RPMI8226 (cell line): ENCODE measurements around the gene GRID2.

Experiments used
- DNase-seq: peaks from one replicate; pipeline ENCODE4 v3.0.0-alpha.2; 2015

Gene GRID2

GRCh38 chr4:92535599-92535998, 231.8 kb downstream of the GRID2 start:
- DNase-seq, result no peak

GRCh38 chr4:92551616-92552015, 247.8 kb downstream of the GRID2 start:
- DNase-seq, result no peak

GRCh38 chr4:92566269-92566668, 262.5 kb downstream of the GRID2 start:
- no peak for DNase-seq

GRCh38 chr4:92580816-92581215, 277.1 kb downstream of the GRID2 start:
- DNase-seq, result no peak

GRCh38 chr4:92599044-92599443, 295.3 kb downstream of the GRID2 start:
- DNase-seq, result no peak

GRCh38 chr4:92600638-92601037, 296.9 kb downstream of the GRID2 start:
- no peak for DNase-seq

- no peak for DNase-seq
These were observed 302.5 kb downstream of the GRID2 start for GRCh38 chr4:92606227-92606626.

GRCh38 chr4:92615049-92615448, 311.3 kb downstream of the GRID2 start:
- no peak for DNase-seq

GRCh38 chr4:92618968-92619367, 315.2 kb downstream of the GRID2 start:
- DNase-seq, result no peak

GRCh38 chr4:92629302-92629701, 325.5 kb downstream of the GRID2 start:
- DNase-seq, result no peak

GRCh38 chr4:92634882-92635281, 331.1 kb downstream of the GRID2 start:
- no peak for DNase-seq

GRCh38 chr4:92636038-92636806, 332.5 kb downstream of the GRID2 start:
- DNase-seq, result no peak

- no peak for DNase-seq
These were observed 337.6 kb downstream of the GRID2 start for GRCh38 chr4:92641409-92641808.

- DNase-seq, result no peak
These were observed 343.1 kb downstream of the GRID2 start for GRCh38 chr4:92646826-92647225.

- no peak for DNase-seq
These were observed 347.8 kb downstream of the GRID2 start for GRCh38 chr4:92651536-92651935.

GRCh38 chr4:92654084-92654483, 350.3 kb downstream of the GRID2 start:
- DNase-seq, result no peak

- DNase-seq, result no peak
These were observed 353.9 kb downstream of the GRID2 start for GRCh38 chr4:92657695-92658094.

- DNase-seq, result no peak
These were observed 354.6 kb downstream of the GRID2 start for GRCh38 chr4:92658318-92658717.

GRCh38 chr4:92677805-92678204, 374.0 kb downstream of the GRID2 start:
- no peak for DNase-seq

GRCh38 chr4:92678292-92678691, 374.5 kb downstream of the GRID2 start:
- no peak for DNase-seq

GRCh38 chr4:92679149-92679548, 375.4 kb downstream of the GRID2 start:
- DNase-seq, result no peak

- DNase-seq, result no peak
These were observed 410.9 kb downstream of the GRID2 start for GRCh38 chr4:92714640-92715039.

GRCh38 chr4:92733231-92733630, 429.5 kb downstream of the GRID2 start:
- no peak for DNase-seq

- no peak for DNase-seq
These were observed 431.4 kb downstream of the GRID2 start for GRCh38 chr4:92735025-92735665.

- no peak for DNase-seq
These were observed 456.7 kb downstream of the GRID2 start for GRCh38 chr4:92760433-92760832.
